Activated CD8-positive, alpha-beta T cell treated with anti-CD3 and anti-CD28 coated beads for 36 hours (primary cell): Measurements from ENCODE around the gene NPBWR2. TPM values are rescaled to one million over a fixed set of nuclear protein-coding genes. Genes with fewer than 3 reads are reported as not detected.

Experiments
- ATAC-seq: fragments of 200-7000 bp; cut with Tn5 transposase; one replicate; pipeline ENCODE4 v1.10.0; 2021; ENCODE audit warnings: mild to moderate bottlenecking, moderate library complexity
- CTCF ChIA-PET: fragments of 350-600 bp; sonication (Branson Sonifier 250); formaldehyde crosslinking; loops from one replicate; lab custom pipeline; 2021; ENCODE audit warnings: antibody characterized with exemption; lab: Charles Lee
- POLR2A ChIA-PET: fragments of 350-600 bp; sonication (Branson Sonifier 250); formaldehyde crosslinking; loops from one replicate; lab custom pipeline; 2021; ENCODE audit warnings: antibody characterized with exemption; lab: Charles Lee
- DNase-seq: peaks from one replicate; pipeline ENCODE4 v3.0.0-alpha.2; 2020
- H3K27ac Mint-ChIP-seq: one replicate; pipeline ENCODE4 v1.8.0; 2021; ENCODE audit warnings: mild to moderate bottlenecking, mixed read lengths
- H3K27me3 Mint-ChIP-seq: one replicate; pipeline ENCODE4 v1.8.0; 2021; ENCODE audit warnings: mixed read lengths
- H3K36me3 Mint-ChIP-seq: one replicate; pipeline ENCODE4 v1.8.0; 2021; ENCODE audit warnings: low read depth, mixed read lengths
- H3K4me1 Mint-ChIP-seq: one replicate; pipeline ENCODE4 v1.8.0; 2021; ENCODE audit warnings: low read depth, mixed read lengths
- H3K4me3 Mint-ChIP-seq: one replicate; pipeline ENCODE4 v1.8.0; 2021; ENCODE audit warnings: mild to moderate bottlenecking, moderate library complexity, mixed read lengths
- H3K9me3 Mint-ChIP-seq: one replicate; pipeline ENCODE4 v1.8.0; 2021; ENCODE audit warnings: mixed read lengths
- CTCF ChIP-seq: fragments of 200-600 bp; IDR thresholded peaks from one replicate; pipeline ENCODE4 v1.8.0; 2022; ENCODE audit warnings: antibody characterized with exemption, mild to moderate bottlenecking
- intact Hi-C: fragments of 100-400 bp; cut with micrococcal nuclease; formaldehyde crosslinking; loops from one replicate; pipeline ENCODE4 v1.10.0; 2022
- total RNA-seq, 2 experiments: library from RNA; stranded (reverse); gene quantifications; one replicate each; pipeline ENCODE4 v1.2.3, GENCODE V29; 2021

NPBWR2 gene
- total RNA-seq, 2 experiments from 2014 or later = not detected

GRCh38 chr20:64104667-64105451, 2.5 kb downstream of the NPBWR2 start:
- CTCF ChIA-PET = no interaction called here

GRCh38 chr20:64103871-64104666, 3.3 kb downstream of the NPBWR2 start:
- Mint-ChIP-seq H3K27me3 (peaks cover 14% of the 10 kb centered on the region), H3K4me3 (no peak overlapping the region), H3K4me1 (peaks cover 20% of the 10 kb centered on the region), H3K9me3 (no peaks in the 10 kb centered on the region), H3K27ac (no peak overlapping the region), H3K36me3 (no peaks in the 10 kb centered on the region)
- no peak for TF ChIP-seq CTCF
- DNase-seq = no peak
- ChIA-PET CTCF (no interaction called here), POLR2A (interaction anchor here (1.0 kb wide), 1 partner anchor 20 kb away, joined by 3 read pairs; no protein-coding TSS in a partner anchor)
- ATAC-seq = no peak
- intact Hi-C loops = no loop called here

More at GRCh38 chr20:64104667-64105451, 2.5 kb downstream of the NPBWR2 start:
- Mint-ChIP-seq H3K9me3 (no peaks in the 10 kb centered on the region), H3K27ac (no peak overlapping the region), H3K4me3 (no peak overlapping the region), H3K36me3 (no peaks in the 10 kb centered on the region), H3K4me1 (peaks cover 20% of the 10 kb centered on the region), H3K27me3 (peaks cover 14% of the 10 kb centered on the region)
- no peak for TF ChIP-seq CTCF
- POLR2A ChIA-PET = interaction anchor here (1.0 kb wide), 1 partner anchor 21 kb away, joined by 3 read pairs; no protein-coding TSS in a partner anchor
- ATAC-seq (no peak), DNase-seq (peak; percentile 1)
- intact Hi-C loops = no loop called here

- ATAC-seq (no peak), DNase-seq (peak; percentile 16)
- POLR2A ChIA-PET = interaction anchor here (0.7 kb wide), 1 partner anchor 17 kb away, joined by 3 read pairs; no protein-coding TSS in a partner anchor
- Mint-ChIP-seq H3K27me3 (peaks cover 14% of the 10 kb centered on the region), H3K27ac (no peak overlapping the region), H3K4me1 (peaks cover 20% of the 10 kb centered on the region), H3K9me3 (no peaks in the 10 kb centered on the region), H3K36me3 (no peaks in the 10 kb centered on the region), H3K4me3 (peak overlapping the region; percentile 46)
- CTCF ChIA-PET = interaction anchor here (0.6 to 5.1 kb wide), 7 partner anchors 9 to 156 kb away, joined by 3 to 30 read pairs (median 4); partner anchors contain the start of genes LKAAEAR1 and OPRL1
- TF ChIP-seq CTCF = no peak
- intact Hi-C loops = no loop called here
Measured at GRCh38 chr20:64102647-64103354, 4.6 kb downstream of the NPBWR2 start.

- peaks cover 16% of the 10 kb centered on the region for H3K4me1 Mint-ChIP-seq
- ATAC-seq (peak; percentile 82), DNase-seq (peak; percentile 79)
- peak; percentile 98 for TF ChIP-seq CTCF
- peaks cover 14% of the 10 kb centered on the region for H3K27me3 Mint-ChIP-seq
- peak overlapping the region; percentile 46 for H3K4me3 Mint-ChIP-seq
- no peak overlapping the region for H3K27ac Mint-ChIP-seq
- intact Hi-C loops = no loop called here
- ChIA-PET POLR2A (interaction anchor here (0.7 kb wide), 1 partner anchor 18 kb away, joined by 3 read pairs; no protein-coding TSS in a partner anchor), CTCF (interaction anchor here (0.6 to 5.1 kb wide), 10 partner anchors 9 to 157 kb away, joined by 3 to 30 read pairs (median 3); partner anchors contain the start of genes LKAAEAR1 and OPRL1)
- H3K36me3 Mint-ChIP-seq = no peaks in the 10 kb centered on the region
- no peaks in the 10 kb centered on the region for H3K9me3 Mint-ChIP-seq
Measured at GRCh38 chr20:64101731-64102621, 5.4 kb downstream of the NPBWR2 start.
